PC-9 (cell line): ENCODE measurements around the gene SIGLEC15. TPM values are rescaled to one million over a fixed set of nuclear protein-coding genes. Genes with fewer than 3 reads are reported as not detected.

Source experiments
- BruUV-seq: library from RNA; stranded (reverse); fragments of 400-500 nt; replicated peaks from 2 replicates; lab custom pipeline; 2021; lab: Mats Ljungman, UMichigan
- CTCF ChIA-PET: fragments of 300-600 bp; sonication (Branson Sonifier 250); formaldehyde crosslinking; loops from one replicate; lab custom pipeline; 2022; ENCODE audit warnings: antibody characterized with exemption; lab: Charles Lee
- POLR2A ChIA-PET: fragments of 300-600 bp; sonication (Branson Sonifier 250); formaldehyde crosslinking; loops from one replicate; lab custom pipeline; 2022; ENCODE audit warnings: antibody characterized with exemption; ENCODE audit not compliant: unreplicated experiment; lab: Charles Lee
- DNase-seq, 2 experiments: peaks; one replicate each; pipeline versions ENCODE4 v3.0.0 to v3.0.0-alpha.2; 2015 to 2022; ENCODE audit warnings: mixed read lengths in 1 of 2
- H2AFZ ChIP-seq: fragments of 200-600 bp; sonication (generic); 2 replicates; pipeline ENCODE4 v1.8.1; 2017; ENCODE audit warnings: antibody characterized with exemption
- H3F3A ChIP-seq: fragments of 200-600 bp; sonication (generic); 2 replicates; pipeline ENCODE4 v1.8.1; 2017; ENCODE audit warnings: antibody characterized with exemption, mild to moderate bottlenecking, low read depth; ENCODE audit not compliant: insufficient read depth
- H3K27ac ChIP-seq: fragments of 200-600 bp; sonication (generic); 2 replicates; pipeline ENCODE4 v1.6.1; 2016; ENCODE audit warnings: mixed run types
- H3K27me3 ChIP-seq: fragments of 200-600 bp; sonication (generic); 2 replicates; pipeline ENCODE4 v1.6.1; 2016; ENCODE audit warnings: low read depth, mixed run types; ENCODE audit not compliant: insufficient read depth
- H3K36me3 ChIP-seq: fragments of 200-600 bp; sonication (generic); 2 replicates; pipeline ENCODE4 v1.6.1; 2016; ENCODE audit warnings: low read depth, mixed run types
- H3K4me1 ChIP-seq: fragments of 200-600 bp; sonication (generic); replicated peaks from 2 replicates; pipeline ENCODE4 v1.6.1; 2016; ENCODE audit warnings: mixed run types; ENCODE audit not compliant: insufficient read depth
- H3K4me2 ChIP-seq: fragments of 200-600 bp; sonication (generic); 2 replicates; pipeline ENCODE4 v1.6.1; 2017; ENCODE audit warnings: mixed run types
- H3K4me3 ChIP-seq: fragments of 200-600 bp; sonication (generic); 2 replicates; pipeline ENCODE4 v1.6.1; 2016; ENCODE audit warnings: mixed run types
- H3K79me2 ChIP-seq: fragments of 200-600 bp; sonication (generic); 2 replicates; pipeline ENCODE4 v1.6.1; 2017; ENCODE audit warnings: low read depth, mixed run types
- H3K9me2 ChIP-seq: fragments of 200-600 bp; sonication (generic); 2 replicates; pipeline ENCODE4 v1.8.1; 2017; ENCODE audit warnings: mild to moderate bottlenecking; ENCODE audit not compliant: insufficient read depth
- H3K9me3 ChIP-seq: fragments of 200-600 bp; sonication (generic); 2 replicates; pipeline ENCODE4 v1.8.1; 2016; ENCODE audit warnings: low read depth; ENCODE audit not compliant: insufficient read depth
- H4K20me1 ChIP-seq: fragments of 200-600 bp; sonication (generic); 2 replicates; pipeline ENCODE4 v1.8.1; 2017; ENCODE audit not compliant: insufficient read depth
- EZH2 ChIP-seq: fragments of 200-600 bp; sonication (generic); IDR thresholded peaks from 2 replicates; pipeline ENCODE4 v1.8.0; 2017; ENCODE audit warnings: antibody characterized with exemption, low read depth
- intact Hi-C: fragments of 100-400 bp; cut with micrococcal nuclease; formaldehyde crosslinking; loops from one replicate; pipeline ENCODE4 v1.10.0; 2022; ENCODE audit not compliant: unreplicated experiment
- total RNA-seq: library from RNA; stranded (reverse); gene quantifications from 2 replicates; pipeline ENCODE4 v1.2.3, GENCODE V29; 2021
- TF ChIP-seq, protein P1 (sequence below): fragments of 200-600 bp; sonication (generic); conservative IDR thresholded peaks from 2 replicates; pipeline ENCODE4 v1.6.1; 2017; ENCODE audit warnings: mixed run types, antibody characterized with exemption, mild to moderate bottlenecking, moderate library complexity

The SIGLEC15 gene
- total RNA-seq, 1 experiment from 2014 or later, result 1.0 TPM

DNA sequence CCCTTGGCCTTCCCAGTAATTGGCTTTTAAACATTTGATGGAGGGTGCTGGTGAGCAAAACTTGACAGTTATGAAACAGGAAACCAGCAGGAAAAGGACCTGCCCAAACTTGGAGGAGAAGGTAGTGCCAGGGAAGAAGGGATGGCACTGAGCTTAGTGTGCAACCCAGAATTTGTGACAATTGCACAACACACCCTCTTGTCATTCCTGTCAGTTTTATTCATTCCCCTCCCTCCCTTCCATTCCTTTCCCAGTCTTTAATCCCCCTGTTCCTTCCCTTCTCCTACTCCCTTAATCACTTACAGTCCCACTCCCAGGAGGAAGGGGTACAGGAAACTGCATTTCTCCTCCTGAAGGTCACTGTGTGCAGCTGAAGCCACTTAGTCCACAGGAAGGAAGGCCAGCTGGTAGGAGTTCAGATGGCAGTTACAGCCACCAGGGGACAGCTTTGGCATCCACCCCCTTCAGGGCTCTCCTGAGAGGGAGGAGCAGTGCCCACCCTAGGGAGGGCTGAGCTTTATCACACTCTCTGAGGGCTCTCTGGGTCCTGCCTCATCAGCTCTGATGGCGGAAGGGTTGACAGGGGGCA is 24.0 kb upstream of the SIGLEC15 start:
- Histone ChIP-seq H3K27me3 (no peaks in the 10 kb centered on the region), H3K9me2 (no peaks in the 10 kb centered on the region), H3F3A (peaks cover 54% of the 10 kb centered on the region), H2AFZ (0 out of 2 replicates have a peak overlapping the region, but pooled peaks have one; percentile 11), H4K20me1 (no peaks in the 10 kb centered on the region), H3K4me3 (no peak overlapping the region), H3K9me3 (peaks cover 14% of the 10 kb centered on the region), H3K4me2 (peak overlapping the region; percentile 64), H3K79me2 (no peaks in the 10 kb centered on the region), H3K27ac (peak overlapping the region; percentile 98), H3K36me3 (no peaks in the 10 kb centered on the region), H3K4me1 (peaks cover 59% of the 10 kb centered on the region)
- CTCF ChIA-PET, result interaction anchor here (1.6 kb wide), 1 partner anchor 38 kb away, joined by 4 read pairs; no protein-coding TSS in a partner anchor
- TF ChIP-seq, protein P1, sequence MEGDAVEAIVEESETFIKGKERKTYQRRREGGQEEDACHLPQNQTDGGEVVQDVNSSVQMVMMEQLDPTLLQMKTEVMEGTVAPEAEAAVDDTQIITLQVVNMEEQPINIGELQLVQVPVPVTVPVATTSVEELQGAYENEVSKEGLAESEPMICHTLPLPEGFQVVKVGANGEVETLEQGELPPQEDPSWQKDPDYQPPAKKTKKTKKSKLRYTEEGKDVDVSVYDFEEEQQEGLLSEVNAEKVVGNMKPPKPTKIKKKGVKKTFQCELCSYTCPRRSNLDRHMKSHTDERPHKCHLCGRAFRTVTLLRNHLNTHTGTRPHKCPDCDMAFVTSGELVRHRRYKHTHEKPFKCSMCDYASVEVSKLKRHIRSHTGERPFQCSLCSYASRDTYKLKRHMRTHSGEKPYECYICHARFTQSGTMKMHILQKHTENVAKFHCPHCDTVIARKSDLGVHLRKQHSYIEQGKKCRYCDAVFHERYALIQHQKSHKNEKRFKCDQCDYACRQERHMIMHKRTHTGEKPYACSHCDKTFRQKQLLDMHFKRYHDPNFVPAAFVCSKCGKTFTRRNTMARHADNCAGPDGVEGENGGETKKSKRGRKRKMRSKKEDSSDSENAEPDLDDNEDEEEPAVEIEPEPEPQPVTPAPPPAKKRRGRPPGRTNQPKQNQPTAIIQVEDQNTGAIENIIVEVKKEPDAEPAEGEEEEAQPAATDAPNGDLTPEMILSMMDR, result no peak
- TF ChIP-seq EZH2, result no peak
- DNase-seq, result no peak
- no TSS peak for BruUV-seq
- POLR2A ChIA-PET, result no interaction called here
- intact Hi-C loops, result loop anchor here (1.0 kb wide), 2 partner anchors 8 to 28 kb away; no protein-coding TSS in a partner anchor

DNA sequence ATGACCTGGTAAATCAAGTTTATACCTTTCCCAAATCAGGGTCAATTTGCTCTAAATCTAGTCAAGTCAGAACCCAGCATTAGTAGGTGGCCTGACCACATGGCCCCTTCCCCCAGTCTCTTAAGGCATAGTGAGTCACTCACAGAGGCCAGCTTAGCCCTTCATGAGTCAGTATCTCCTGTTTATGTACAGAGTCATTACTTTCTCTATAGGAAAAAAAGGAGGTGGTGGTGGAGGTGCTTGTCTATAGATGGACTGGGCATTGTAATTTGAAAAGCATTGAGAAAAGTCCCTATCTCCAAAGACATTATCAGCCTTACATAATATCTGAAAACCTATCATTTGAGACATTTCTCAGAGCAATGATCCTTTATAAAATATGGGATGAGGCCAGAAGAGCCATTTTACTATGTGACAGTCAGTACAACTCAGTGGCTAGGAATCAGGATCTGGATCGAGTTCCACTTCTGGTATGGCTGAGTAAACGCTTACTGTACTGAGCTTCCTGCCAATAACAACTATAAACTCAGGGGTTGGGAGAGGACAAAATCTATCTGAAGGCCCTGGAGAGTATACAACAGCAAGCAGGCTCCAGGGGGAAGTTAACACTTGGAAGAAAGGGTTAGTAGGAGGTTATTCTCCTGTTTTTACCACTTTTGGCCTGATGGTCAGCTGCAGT is 22.5 kb upstream of the SIGLEC15 start:
- BruUV-seq, result no TSS peak
- Histone ChIP-seq H3K4me1 (peaks cover 74% of the 10 kb centered on the region), H4K20me1 (no peaks in the 10 kb centered on the region), H3K4me2 (peak overlapping the region; percentile 64), H3K36me3 (no peaks in the 10 kb centered on the region), H3K27me3 (no peaks in the 10 kb centered on the region), H2AFZ (peak overlapping the region; percentile 42; the same call in 1 of the 2 replicates), H3F3A (peaks cover 54% of the 10 kb centered on the region), H3K4me3 (peak overlapping the region; percentile 23; the same call in 1 of the 2 replicates), H3K9me2 (no peaks in the 10 kb centered on the region), H3K9me3 (peaks cover 14% of the 10 kb centered on the region), H3K27ac (peak overlapping the region; percentile 98), H3K79me2 (no peaks in the 10 kb centered on the region)
- peak; percentile 68 to 100 for DNase-seq
- ChIA-PET CTCF (no interaction called here), POLR2A (interaction anchor here (0.6 kb wide), 1 partner anchor 27 kb away, joined by 6 read pairs; no protein-coding TSS in a partner anchor)
- intact Hi-C loops, result loop anchor here (1.0 kb wide), 2 partner anchors 10 to 26 kb away; no protein-coding TSS in a partner anchor
- TF ChIP-seq, protein P1, result no peak
- TF ChIP-seq EZH2, result no peak

DNA sequence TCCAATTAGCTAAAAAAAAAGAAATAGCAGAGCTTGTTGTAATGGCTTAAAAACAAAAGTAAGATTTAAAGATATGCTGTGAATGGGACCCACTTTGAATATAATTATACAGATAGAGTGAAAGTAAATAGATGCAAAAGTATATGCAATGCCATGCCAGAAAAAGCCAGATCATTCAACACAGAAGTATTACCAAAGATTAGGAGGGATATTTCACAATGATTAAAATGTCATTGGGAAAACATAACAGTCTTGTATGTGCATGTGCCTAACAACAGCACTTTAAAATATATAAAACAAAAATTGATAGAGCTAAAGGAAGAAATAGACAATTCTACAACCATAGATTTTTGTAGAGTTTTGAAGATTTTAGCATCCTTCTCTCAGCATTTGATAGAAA is 19.9 kb upstream of the SIGLEC15 start:
- Histone ChIP-seq H3K4me3 (no peak overlapping the region), H3K27ac (no peak overlapping the region), H3F3A (peaks cover 48% of the 10 kb centered on the region), H3K4me1 (peaks cover 69% of the 10 kb centered on the region), H3K36me3 (no peaks in the 10 kb centered on the region), H3K9me2 (no peaks in the 10 kb centered on the region), H3K4me2 (no peak overlapping the region), H3K27me3 (no peaks in the 10 kb centered on the region), H3K79me2 (no peaks in the 10 kb centered on the region), H4K20me1 (no peaks in the 10 kb centered on the region), H3K9me3 (peaks cover 14% of the 10 kb centered on the region), H2AFZ (no peak overlapping the region)
- no peak for DNase-seq
- intact Hi-C loops, result no loop called here
- no TSS peak for BruUV-seq
- CTCF ChIA-PET, result no interaction called here
- TF ChIP-seq EZH2, result no peak
- TF ChIP-seq, protein P1, result no peak
- POLR2A ChIA-PET, result no interaction called here
